Heart left ventricle (tissue), 16 donors: ENCODE results near the gene ZNF740. TPM values are rescaled to one million over a fixed set of nuclear protein-coding genes. Genes with fewer than 3 reads are reported as not detected.

Experiments
- ATAC-seq, 4 donors: fragments of 200-7000 bp; cut with Tn5 transposase; one replicate each; pipeline ENCODE4 v1.9.1; 2020 to 2022; ENCODE audit warnings: moderate library complexity in 4 of 4, mild to moderate bottlenecking in 3 of 4, moderate number of reproducible peaks in 1 of 4
- DNase-seq, 5 donors: peaks; one replicate each; pipeline ENCODE4 v3.0.0-alpha.2; 2020
- H3K27ac ChIP-seq, 12 donors: fragments of 200-600 bp; sonication (generic) in 4 of 12; one replicate each; pipeline versions ENCODE4 v1.5.0 to v1.8.0; 2016 to 2022; ENCODE audit warnings: mild to moderate bottlenecking in 2 of 12
- H3K27me3 ChIP-seq, 9 donors: fragments of 200-600 bp; sonication (generic) in 2 of 9; one replicate each; pipeline versions ENCODE4 v1.5.1 to v1.8.0; 2016 to 2022; ENCODE audit warnings: mild to moderate bottlenecking in 3 of 9
- H3K36me3 ChIP-seq, 9 donors: fragments of 200-600 bp; sonication (generic) in 2 of 9; one replicate each; pipeline versions ENCODE4 v1.5.0 to v1.8.0; 2018 to 2022; ENCODE audit warnings: mild to moderate bottlenecking in 2 of 9
- H3K4me1 ChIP-seq, 12 donors: fragments of 200-600 bp; sonication (generic) in 4 of 12; one replicate each; pipeline versions ENCODE4 v1.5.0 to v1.8.0; 2016 to 2022; ENCODE audit warnings: mild to moderate bottlenecking in 3 of 12
- H3K4me3 ChIP-seq, 12 donors: fragments of 200-600 bp; sonication (generic) in 4 of 12; one replicate each; pipeline versions ENCODE4 v1.5.0 to v1.8.0; 2017 to 2022; ENCODE audit warnings: mild to moderate bottlenecking in 9 of 12, moderate library complexity in 4 of 12
- H3K9me3 ChIP-seq, 12 donors: fragments of 200-600 bp; sonication (generic) in 4 of 12; one replicate each; pipeline versions ENCODE4 v1.5.0 to v1.8.0; 2016 to 2022; ENCODE audit warnings: mild to moderate bottlenecking in 1 of 12
- CTCF ChIP-seq, 12 donors: fragments of 200-600 bp; sonication (generic) in 4 of 12; IDR thresholded peaks; one replicate each; pipeline versions ENCODE4 v1.5.0 to v1.8.0; 2018 to 2022; ENCODE audit warnings: antibody characterized with exemption in 12 of 12, mild to moderate bottlenecking in 5 of 12
- POLR2A ChIP-seq, 2 donors: fragments of 450-650 bp; IDR thresholded peaks; one replicate each; pipeline ENCODE4 v1.6.1; 2017; ENCODE audit warnings: antibody characterized with exemption in 2 of 2, mild to moderate bottlenecking in 2 of 2, moderate library complexity in 2 of 2
- WGBS, 4 donors: extraction: QIAGEN DNeasy Blood & Tissue Kit in 2 of 4; methylation state at CpG; one replicate each; pipeline versions ENCODE4 v1.1.5 to v1.1.7; 2013 to 2018; 5-methylcytosine and 5-hydroxymethylcytosine counted together
- intact Hi-C, 10 donors: fragments of 100-400 bp; cut with DNase I; formaldehyde crosslinking; loops; one replicate each; pipeline versions ENCODE4 v1.11.1 to v1.14.2; 2022
- polyA plus RNA-seq, 2 donors: library from polyadenylated mRNA; stranded (reverse); fragments of 200-250 nt; gene quantifications; one replicate each; pipeline ENCODE4 v1.2.3, GENCODE V29; 2013
- total RNA-seq, 9 donors: library from RNA; depleted of rRNA in 2 of 9; stranded (reverse); fragments of >200 nt in 2 of 9; fragmentation: NEBNext Ultra II Directional in 3 of 9; extraction: Animal tissue kit (Norgen Biotek cat#: 25700) in 3 of 9; gene quantifications; one replicate each; pipeline versions ENCODE4 v1.1.0 to v1.2.4, GENCODE V29; 2016 to 2023
- donor health status: ischemic (EF 13 %, LVEDD 7.1; RV severe dilation, severe dysfunction).
- donor health status: healthy with polysubstance abuse.
- donor health status: DM: no; HTN: yes; CAD: no.
- donor health status: DM: no; HTN: no; CAD: no.
- donor health status: ischemic (EF 25% LVEDD 6.9; RV normal size, moderate dysfunction).
- donor health status: ischemic (EF 25% LVEDD 5.7; RV mildly dilated, moderate dysfunction).
- donor health status: healthy.
- donor health status: DM: yes; HTN: yes; CAD: no.
- donor health status: ischemic (EF 35%, LVEDD 5.7; RV mildly dilated, moderate dysfunction).
- donor health status: nonischemic (EF 11% LVEDD 7.7; RV severe dilation, severe dysfunction).
- donor health status: DM: yes; HTN: yes; CAD: no.
- donor health status: PGD.
- donor health status: ischemic (EF 29% LVEDD 5.4; RV normal size, mild dysfunction).
- donor health status: nonischemic (EF 23%, LVEDD 6.1; RV moderate dilation, normal function).

Gene ZNF740
- total and polyA plus RNA-seq, 11 donors, result 4.8 to 27.4 (median 17.6) TPM

GRCh38 chr12:53232646-53233461, 52.3 kb downstream of the ZNF740 start:
- ATAC-seq, result peak; percentile 74 to 90 (median 83)
- peak; percentile 59 to 84 (median 69) for DNase-seq

GRCh38 chr12:53233671-53234121, 53.2 kb downstream of the ZNF740 start:
- no peaks in the 10 kb centered on the region for H3K36me3 ChIP-seq
- ATAC-seq (peak in 1 of 4 donors; percentile 6), DNase-seq (no peak)
- 61 to 70% (median 65%) methylated on average over 3 to 7 of the region's 7 CpGs for WGBS, 4 donors
- peaks cover 0 to 35% (median 24%) of the 10 kb centered on the region in 12 donors for H3K4me1 ChIP-seq
- no peak for TF ChIP-seq CTCF (IDR thresholded peaks at IDR 0.05)
- no peak for TF ChIP-seq POLR2A (IDR thresholded peaks at IDR 0.05)
- intact Hi-C loops, result loop anchor here in 1 of 10 donors (2.0 kb wide), 1 partner anchor 17 kb away; no protein-coding TSS in a partner anchor
- no peaks in the 10 kb centered on the region for H3K9me3 ChIP-seq
- H3K27ac ChIP-seq, result peak overlapping the region in 6 of 12 donors; percentile 26 to 86 (median 62)
- H3K27me3 ChIP-seq, result no peaks in the 10 kb centered on the region
- H3K4me3 ChIP-seq, result peak overlapping the region in 2 of 12 donors; percentile 67 to 68

More at GRCh38 chr12:53232646-53233461, 52.3 kb downstream of the ZNF740 start:
- Histone ChIP-seq H3K4me3 (peak overlapping the region; percentile 22 to 74 (median 66)), H3K9me3 (no peaks in the 10 kb centered on the region), H3K4me1 (peaks cover 0 to 35% (median 24%) of the 10 kb centered on the region in 12 donors), H3K27ac (peak overlapping the region; percentile 8 to 86 (median 73)), H3K36me3 (no peaks in the 10 kb centered on the region), H3K27me3 (no peaks in the 10 kb centered on the region)
- TF ChIP-seq POLR2A (IDR thresholded peaks at IDR 0.05), result no peak
- intact Hi-C loops, result loop anchor here in 1 of 10 donors (2.0 kb wide), 1 partner anchor 18 kb away; no protein-coding TSS in a partner anchor
- WGBS, 4 donors, result 23 to 28% (median 25%) methylated on average over 10 to 11 of the region's 11 CpGs

- TF ChIP-seq POLR2A (IDR thresholded peaks at IDR 0.05), result no peak
- no peak for TF ChIP-seq CTCF (IDR thresholded peaks at IDR 0.05)
- Histone ChIP-seq H3K27me3 (no peaks in the 10 kb centered on the region), H3K4me1 (peaks cover 0 to 35% (median 24%) of the 10 kb centered on the region in 12 donors), H3K36me3 (no peaks in the 10 kb centered on the region), H3K9me3 (no peaks in the 10 kb centered on the region), H3K27ac (peak overlapping the region in 4 of 12 donors; percentile 26 to 83 (median 43)), H3K4me3 (peak overlapping the region in 1 of 12 donors; percentile 11)
- peak in 1 of 5 donors; percentile 70 for DNase-seq
- intact Hi-C loops, result no loop called here
- WGBS, 4 donors, result 15 to 19% (median 17%) methylated on average over 12 of the region's 12 CpGs
- ATAC-seq, result no peak
Observed at GRCh38 chr12:53234271-53234914, 53.9 kb downstream of the ZNF740 start.

GRCh38 chr12:53235164-53235563, 54.6 kb downstream of the ZNF740 start:
- WGBS, 4 donors, result 66 to 77% (median 72%) methylated on average over 3 of the region's 3 CpGs
- Histone ChIP-seq H3K9me3 (no peaks in the 10 kb centered on the region), H3K4me3 (no peak overlapping the region), H3K4me1 (peaks cover 0 to 35% (median 24%) of the 10 kb centered on the region in 12 donors), H3K27me3 (no peaks in the 10 kb centered on the region), H3K27ac (no peak overlapping the region), H3K36me3 (no peaks in the 10 kb centered on the region)
- DNase-seq, result no peak
- TF ChIP-seq POLR2A (IDR thresholded peaks at IDR 0.05), result no peak
- TF ChIP-seq CTCF (IDR thresholded peaks at IDR 0.05), result no peak
- intact Hi-C loops, result no loop called here
- ATAC-seq, result no peak
